HEK293T (cell line): Measurements from ENCODE around the gene MGP.

Source experiments
- CTCF ChIA-PET: fragments of 350-600 bp; formaldehyde crosslinking; extraction: SDS; loops from one replicate; lab custom pipeline; 2021; ENCODE audit warnings: antibody characterized with exemption, inconsistent platforms; lab: Yijun Ruan, JAX
- POLR2A ChIA-PET: fragments of 350-600 bp; formaldehyde crosslinking; extraction: SDS; loops from one replicate; lab custom pipeline; 2020; ENCODE audit warnings: antibody characterized with exemption, inconsistent platforms; lab: Yijun Ruan, JAX
- DNase-seq: peaks from one replicate; pipeline ENCODE4 v3.0.0; 2012; ENCODE audit warnings: mixed read lengths; ENCODE audit errors: extremely low spot score
- ARNT ChIP-seq: fragments of 450-650 bp; IDR thresholded peaks from 2 replicates; pipeline ENCODE4 v1.6.1; 2017; ENCODE audit warnings: mild to moderate bottlenecking
- BHLHE40 ChIP-seq: fragments of 450-650 bp; IDR thresholded peaks from 2 replicates; pipeline ENCODE4 v1.6.1; 2016; ENCODE audit warnings: mild to moderate bottlenecking, moderate library complexity, borderline replicate concordance
- CTBP1 ChIP-seq: fragments of 450-650 bp; IDR thresholded peaks from 2 replicates; pipeline ENCODE4 v1.6.1; 2016; ENCODE audit warnings: borderline replicate concordance
- ELF4 ChIP-seq: fragments of 450-650 bp; IDR thresholded peaks from 2 replicates; pipeline ENCODE4 v1.6.1; 2017; ENCODE audit warnings: antibody characterized with exemption
- FOXA1 ChIP-seq: fragments of 450-650 bp; IDR thresholded peaks from 2 replicates; pipeline ENCODE4 v1.6.1; 2016; ENCODE audit warnings: mild to moderate bottlenecking
- FOXK2 ChIP-seq: fragments of 450-650 bp; IDR thresholded peaks from 2 replicates; pipeline ENCODE4 v1.6.1; 2016; ENCODE audit warnings: mild to moderate bottlenecking
- FOXM1 ChIP-seq: fragments of 450-650 bp; IDR thresholded peaks from 2 replicates; pipeline ENCODE4 v1.6.1; 2017; ENCODE audit warnings: mild to moderate bottlenecking, borderline replicate concordance
- HDGF ChIP-seq: fragments of 450-650 bp; IDR thresholded peaks from 2 replicates; pipeline ENCODE4 v1.6.1; 2017; ENCODE audit warnings: antibody characterized with exemption, borderline replicate concordance
- L3MBTL2 ChIP-seq: fragments of 450-650 bp; conservative IDR thresholded peaks from 2 replicates; pipeline ENCODE4 v1.6.1; 2016; ENCODE audit warnings: mild to moderate bottlenecking
- LEF1 ChIP-seq: fragments of 450-650 bp; IDR thresholded peaks from 2 replicates; pipeline ENCODE4 v1.6.1; 2017; ENCODE audit warnings: mild to moderate bottlenecking, borderline replicate concordance
- NFRKB ChIP-seq: fragments of 450-650 bp; IDR thresholded peaks from 2 replicates; pipeline ENCODE4 v1.6.1; 2016; ENCODE audit warnings: mild to moderate bottlenecking, moderate library complexity
- SP1 ChIP-seq: fragments of 450-650 bp; IDR thresholded peaks from 2 replicates; pipeline ENCODE4 v1.6.1; 2017
- SUZ12 ChIP-seq: fragments of 450-650 bp; IDR thresholded peaks from 2 replicates; pipeline ENCODE4 v1.6.1; 2016; ENCODE audit warnings: mild to moderate bottlenecking
- TARDBP ChIP-seq: fragments of 450-650 bp; IDR thresholded peaks from 2 replicates; pipeline ENCODE4 v1.6.1; 2016
- ZNF384 ChIP-seq: fragments of 450-650 bp; IDR thresholded peaks from 2 replicates; pipeline ENCODE4 v1.6.1; 2016
- TF ChIP-seq, protein P1 (sequence below): fragments of 450-650 bp; IDR thresholded peaks from 2 replicates; pipeline ENCODE4 v1.6.1; 2016

The MGP gene

DNA sequence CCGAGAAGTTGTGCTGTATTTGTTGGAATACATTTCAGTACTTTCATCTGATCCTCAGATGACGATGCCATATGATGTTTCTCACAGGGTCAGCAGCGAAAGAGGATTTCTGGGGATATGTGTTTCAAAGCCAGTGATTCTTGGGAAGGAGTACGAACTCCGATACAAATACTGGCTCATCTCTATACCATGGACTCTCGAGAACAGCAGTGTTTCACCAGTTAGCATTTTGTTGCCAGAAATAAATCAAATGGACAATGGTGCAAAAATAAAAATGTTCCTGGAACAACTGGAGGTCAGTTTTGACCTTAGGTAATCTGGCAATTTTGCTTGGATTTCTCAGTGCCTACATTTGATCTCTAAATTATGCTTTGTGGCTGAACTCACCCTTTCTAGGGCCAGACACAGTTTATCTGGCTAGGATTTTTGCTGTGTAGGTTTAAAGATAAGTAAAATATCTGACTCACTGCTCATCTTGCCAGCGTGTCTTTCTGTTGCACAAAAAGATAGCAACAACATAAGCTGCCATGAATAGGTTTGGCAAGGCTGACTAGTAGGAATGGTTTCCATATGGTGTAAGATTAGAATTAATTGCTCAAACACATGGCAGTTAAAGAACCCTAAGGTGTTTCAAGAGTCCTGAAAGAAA is 11.0 kb upstream of the MGP start:
- TF ChIP-seq TARDBP (no peak), ZNF384 (no peak), CTBP1 (no peak), LEF1 (no peak), L3MBTL2 (no peak), FOXK2 (no peak), BHLHE40 (no peak), ELF4 (no peak), HDGF (no peak), FOXM1 (no peak), ARNT (no peak), FOXA1 (no peak), SUZ12 (no peak), NFRKB (no peak), SP1 (no peak)
- TF ChIP-seq, protein P1, sequence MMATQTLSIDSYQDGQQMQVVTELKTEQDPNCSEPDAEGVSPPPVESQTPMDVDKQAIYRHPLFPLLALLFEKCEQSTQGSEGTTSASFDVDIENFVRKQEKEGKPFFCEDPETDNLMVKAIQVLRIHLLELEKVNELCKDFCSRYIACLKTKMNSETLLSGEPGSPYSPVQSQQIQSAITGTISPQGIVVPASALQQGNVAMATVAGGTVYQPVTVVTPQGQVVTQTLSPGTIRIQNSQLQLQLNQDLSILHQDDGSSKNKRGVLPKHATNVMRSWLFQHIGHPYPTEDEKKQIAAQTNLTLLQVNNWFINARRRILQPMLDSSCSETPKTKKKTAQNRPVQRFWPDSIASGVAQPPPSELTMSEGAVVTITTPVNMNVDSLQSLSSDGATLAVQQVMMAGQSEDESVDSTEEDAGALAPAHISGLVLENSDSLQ = no peak
- no peak for DNase-seq
- CTCF ChIA-PET = no interaction called here
- POLR2A ChIA-PET = no interaction called here

DNA sequence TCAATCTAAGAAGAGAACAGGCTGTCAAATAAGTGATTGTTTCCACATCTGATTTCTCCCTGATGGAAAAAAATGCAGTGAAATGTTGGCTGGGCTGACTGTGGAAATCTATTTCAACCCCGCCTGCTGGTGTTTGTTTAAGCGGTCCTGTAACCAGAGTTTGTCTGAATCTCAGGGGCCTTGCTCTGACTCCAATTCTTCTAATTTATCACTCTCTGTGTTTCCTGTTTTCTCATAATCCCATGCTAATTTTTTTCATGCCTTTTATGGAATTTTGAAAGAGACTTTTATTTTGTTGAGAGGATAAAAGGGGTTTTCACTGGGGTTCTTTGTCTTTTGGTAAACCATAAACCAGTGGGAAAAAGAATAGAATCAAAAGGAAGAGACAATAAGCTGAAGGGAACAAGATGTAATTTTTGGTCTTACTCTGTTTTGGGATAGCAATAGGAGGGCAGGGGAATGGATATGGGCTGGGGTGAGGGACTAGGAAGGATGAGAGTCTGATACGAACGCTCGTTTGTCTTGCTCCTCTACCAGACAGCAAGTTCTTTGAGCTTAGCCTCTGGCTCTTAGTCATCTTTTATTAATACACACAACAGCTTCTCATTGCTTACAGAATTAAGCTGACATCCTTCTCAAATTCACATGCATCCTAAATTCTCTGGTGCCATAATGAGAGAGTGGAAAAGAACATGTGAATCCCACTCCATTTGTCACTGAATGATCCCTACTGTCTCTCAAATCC is 8.0 kb upstream of the MGP start:
- no peak for TF ChIP-seq FOXA1
- no peak for TF ChIP-seq SP1
- TF ChIP-seq TARDBP = no peak
- no peak for TF ChIP-seq FOXM1
- TF ChIP-seq, protein P1 = no peak
- no peak for TF ChIP-seq SUZ12
- TF ChIP-seq FOXK2 = no peak
- TF ChIP-seq HDGF = no peak
- no peak for TF ChIP-seq ELF4
- no peak for TF ChIP-seq L3MBTL2
- TF ChIP-seq ARNT = no peak
- no peak for TF ChIP-seq LEF1
- no peak for TF ChIP-seq NFRKB
- no peak for TF ChIP-seq ZNF384
- TF ChIP-seq CTBP1 = no peak
- CTCF ChIA-PET = no interaction called here
- DNase-seq = no peak
- POLR2A ChIA-PET = no interaction called here

DNA sequence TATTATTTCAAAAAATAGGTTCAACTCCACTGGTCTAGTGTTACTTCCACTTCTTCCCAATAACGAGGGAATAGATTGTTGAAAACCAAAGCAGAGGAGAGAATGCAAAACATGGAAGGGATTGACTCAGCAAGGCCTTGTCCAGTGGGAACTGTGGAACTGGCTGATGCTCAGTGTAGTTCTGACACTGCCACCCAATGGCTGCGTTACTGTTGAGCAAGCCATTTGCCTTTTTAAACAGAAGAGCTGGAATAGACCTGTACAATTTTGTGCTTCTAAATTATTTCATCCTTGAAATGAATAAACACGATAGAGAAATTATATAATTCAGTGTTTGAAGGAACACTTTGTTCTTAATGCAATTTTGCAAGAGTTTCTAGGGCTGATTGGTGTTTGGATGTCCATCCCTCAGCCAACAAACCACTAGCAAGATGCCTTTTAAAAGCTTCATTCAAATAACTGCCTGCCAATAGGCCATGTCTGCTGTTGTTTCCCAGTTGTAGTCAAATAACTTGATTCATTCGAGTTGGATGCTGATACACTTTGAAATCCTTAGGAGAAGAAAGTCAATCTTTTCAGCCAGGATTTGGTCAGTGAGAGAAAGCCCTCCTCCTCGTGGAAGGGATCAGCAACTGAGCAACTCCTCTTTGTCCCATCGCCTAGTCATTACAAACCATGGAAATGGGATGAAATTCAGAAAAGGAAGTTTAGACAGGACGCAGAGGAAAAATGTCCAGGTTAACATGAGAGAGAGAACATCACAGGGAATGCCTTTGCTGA is 7.3 kb upstream of the MGP start:
- CTCF ChIA-PET = no interaction called here
- POLR2A ChIA-PET = no interaction called here
- no peak for DNase-seq
- TF ChIP-seq L3MBTL2 = no peak
- no peak for TF ChIP-seq SUZ12

DNA sequence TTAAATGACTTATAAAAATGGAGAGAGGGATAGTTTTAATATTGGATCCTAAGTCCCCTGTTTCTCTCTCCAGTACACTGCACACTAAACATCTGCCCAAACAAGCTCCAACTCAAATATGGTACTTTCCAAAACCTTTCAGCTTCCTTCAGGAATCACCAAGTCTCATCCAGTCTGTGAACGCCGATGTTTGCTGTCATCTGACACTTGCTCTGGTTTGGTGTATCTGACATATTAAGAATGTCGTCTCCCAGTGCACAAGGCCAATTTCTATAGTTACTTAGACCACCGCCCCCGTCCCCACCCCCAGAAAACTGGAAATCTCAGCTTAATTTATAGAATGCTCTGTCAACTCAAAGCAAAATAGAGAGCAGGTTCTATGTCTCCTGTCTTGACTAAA is 5.0 kb upstream of the MGP start:
- ChIA-PET POLR2A (no interaction called here), CTCF (no interaction called here)
- no peak for DNase-seq
- TF ChIP-seq, protein P1 = no peak
- TF ChIP-seq ARNT = no peak
- TF ChIP-seq L3MBTL2 = no peak
- no peak for TF ChIP-seq LEF1
- no peak for TF ChIP-seq ELF4
- no peak for TF ChIP-seq NFRKB
- TF ChIP-seq CTBP1 = no peak
- no peak for TF ChIP-seq ZNF384
- no peak for TF ChIP-seq TARDBP
- TF ChIP-seq HDGF = no peak
- TF ChIP-seq BHLHE40 = no peak
- TF ChIP-seq FOXM1 = no peak

DNA sequence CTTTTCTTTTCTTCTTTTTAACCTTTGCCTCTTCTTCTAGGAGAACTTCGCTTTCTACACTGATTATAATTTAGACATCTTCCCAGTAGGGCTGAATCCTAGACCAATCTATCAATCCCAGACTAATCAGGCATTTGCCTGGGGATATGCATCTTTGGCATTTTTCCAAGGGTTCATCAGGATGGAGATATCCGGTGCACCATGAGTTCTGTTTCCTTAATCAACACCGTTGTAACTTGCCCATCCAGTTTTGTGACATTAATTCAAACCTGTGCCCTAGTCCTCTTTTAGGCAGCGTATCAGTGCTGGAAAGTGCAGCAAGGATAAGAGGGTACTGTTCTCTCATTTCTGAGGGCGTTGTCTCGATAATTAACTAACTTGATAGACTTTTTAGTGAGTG is 617 bp upstream of the MGP start:
- CTCF ChIA-PET = no interaction called here
- TF ChIP-seq L3MBTL2 (no peak), HDGF (no peak), TARDBP (no peak), BHLHE40 (no peak), FOXM1 (no peak), SP1 (no peak), LEF1 (no peak), NFRKB (no peak), ZNF384 (no peak), ELF4 (no peak), FOXK2 (no peak)
- DNase-seq = no peak
- POLR2A ChIA-PET = no interaction called here

DNA sequence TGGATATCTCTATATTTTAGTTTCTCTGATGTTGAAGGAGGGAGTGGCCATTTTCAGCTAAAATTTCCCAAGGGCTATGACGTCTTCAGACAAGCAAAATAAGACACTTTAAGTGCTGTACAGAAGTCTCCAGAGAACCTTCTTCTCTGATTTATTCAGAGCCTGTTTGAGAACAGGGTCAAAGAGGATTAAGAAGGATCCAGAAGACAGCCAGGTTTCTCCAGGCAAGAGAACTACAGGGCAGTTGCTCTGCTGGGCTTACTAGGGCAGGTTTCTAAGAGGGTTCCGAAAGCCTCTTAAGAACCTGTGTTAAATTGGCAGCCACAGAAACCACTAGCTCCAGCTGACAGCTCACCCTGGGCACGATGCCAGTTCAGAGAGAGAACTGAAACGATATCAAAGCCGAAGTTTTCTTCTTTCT is 1.2 kb downstream of the MGP start:
- DNase-seq = no peak
- CTCF ChIA-PET = no interaction called here
- no peak for TF ChIP-seq L3MBTL2
- TF ChIP-seq LEF1 = no peak
- no peak for TF ChIP-seq SUZ12
- no peak for TF ChIP-seq ZNF384
- TF ChIP-seq FOXM1 = no peak
- TF ChIP-seq NFRKB = no peak
- no peak for TF ChIP-seq TARDBP
- no peak for TF ChIP-seq CTBP1
- no peak for TF ChIP-seq FOXA1
- TF ChIP-seq, protein P1 = no peak
- no peak for TF ChIP-seq SP1
- no peak for TF ChIP-seq ELF4
- TF ChIP-seq BHLHE40 = no peak
- no peak for TF ChIP-seq HDGF
- no peak for TF ChIP-seq ARNT
- POLR2A ChIA-PET = no interaction called here
